GM12801 (cell line): ENCODE data around the gene PRDM16.

Experiments
- TF ChIP-seq, protein P1 (sequence below): IDR thresholded peaks from one replicate; pipeline ENCODE4 v1.5.1; 2011; ENCODE audit warnings: control low read depth; ENCODE audit not compliant: insufficient read length; ENCODE audit errors: extremely low read depth

PRDM16 gene

DNA sequence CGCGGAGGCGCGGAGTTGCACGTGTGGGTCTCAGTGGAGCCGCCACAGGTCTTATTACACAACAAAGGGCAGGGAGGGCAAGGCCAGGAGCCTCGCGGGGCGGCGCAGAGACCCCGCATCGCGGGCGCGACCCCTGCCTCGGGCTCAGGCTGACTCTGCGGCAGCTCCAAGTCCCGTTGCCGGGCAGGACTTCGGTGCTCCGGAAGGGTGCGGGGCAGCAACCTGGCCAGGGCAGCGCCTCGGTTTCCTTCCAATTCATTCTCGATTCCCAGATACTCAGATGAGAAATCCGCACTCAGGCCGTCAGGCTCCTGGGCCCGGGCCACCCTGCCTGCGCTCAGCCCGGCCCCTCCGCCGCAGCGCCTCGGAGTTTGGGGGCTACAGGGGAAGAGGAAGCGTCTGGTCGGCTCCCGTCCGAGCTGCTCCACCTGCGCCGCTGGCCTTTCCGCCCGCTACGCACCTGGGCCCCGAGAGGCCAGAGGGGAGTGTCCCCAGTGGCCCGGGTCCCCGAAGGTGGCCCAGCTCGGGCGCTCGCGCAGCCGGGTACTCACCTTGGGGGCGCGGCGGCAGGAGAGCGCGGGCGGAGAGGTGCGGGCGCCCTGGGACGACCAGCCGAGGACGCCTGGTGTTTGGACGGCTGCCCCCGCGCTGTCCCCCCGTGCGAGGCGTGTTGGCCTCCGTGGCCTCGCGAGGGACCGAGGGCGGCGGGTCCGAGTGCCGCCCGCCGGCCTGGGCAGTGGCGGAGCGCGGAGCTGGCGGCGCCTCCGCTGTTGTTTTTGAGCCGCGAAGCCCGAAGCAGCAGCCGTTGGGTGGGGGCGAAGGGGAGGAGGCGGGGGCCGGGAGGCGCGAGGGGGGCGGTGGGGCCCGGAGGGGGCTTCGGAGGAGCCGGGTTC is 1.1 kb upstream of the PRDM16 start:
- TF ChIP-seq, protein P1, sequence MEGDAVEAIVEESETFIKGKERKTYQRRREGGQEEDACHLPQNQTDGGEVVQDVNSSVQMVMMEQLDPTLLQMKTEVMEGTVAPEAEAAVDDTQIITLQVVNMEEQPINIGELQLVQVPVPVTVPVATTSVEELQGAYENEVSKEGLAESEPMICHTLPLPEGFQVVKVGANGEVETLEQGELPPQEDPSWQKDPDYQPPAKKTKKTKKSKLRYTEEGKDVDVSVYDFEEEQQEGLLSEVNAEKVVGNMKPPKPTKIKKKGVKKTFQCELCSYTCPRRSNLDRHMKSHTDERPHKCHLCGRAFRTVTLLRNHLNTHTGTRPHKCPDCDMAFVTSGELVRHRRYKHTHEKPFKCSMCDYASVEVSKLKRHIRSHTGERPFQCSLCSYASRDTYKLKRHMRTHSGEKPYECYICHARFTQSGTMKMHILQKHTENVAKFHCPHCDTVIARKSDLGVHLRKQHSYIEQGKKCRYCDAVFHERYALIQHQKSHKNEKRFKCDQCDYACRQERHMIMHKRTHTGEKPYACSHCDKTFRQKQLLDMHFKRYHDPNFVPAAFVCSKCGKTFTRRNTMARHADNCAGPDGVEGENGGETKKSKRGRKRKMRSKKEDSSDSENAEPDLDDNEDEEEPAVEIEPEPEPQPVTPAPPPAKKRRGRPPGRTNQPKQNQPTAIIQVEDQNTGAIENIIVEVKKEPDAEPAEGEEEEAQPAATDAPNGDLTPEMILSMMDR = no peak

DNA sequence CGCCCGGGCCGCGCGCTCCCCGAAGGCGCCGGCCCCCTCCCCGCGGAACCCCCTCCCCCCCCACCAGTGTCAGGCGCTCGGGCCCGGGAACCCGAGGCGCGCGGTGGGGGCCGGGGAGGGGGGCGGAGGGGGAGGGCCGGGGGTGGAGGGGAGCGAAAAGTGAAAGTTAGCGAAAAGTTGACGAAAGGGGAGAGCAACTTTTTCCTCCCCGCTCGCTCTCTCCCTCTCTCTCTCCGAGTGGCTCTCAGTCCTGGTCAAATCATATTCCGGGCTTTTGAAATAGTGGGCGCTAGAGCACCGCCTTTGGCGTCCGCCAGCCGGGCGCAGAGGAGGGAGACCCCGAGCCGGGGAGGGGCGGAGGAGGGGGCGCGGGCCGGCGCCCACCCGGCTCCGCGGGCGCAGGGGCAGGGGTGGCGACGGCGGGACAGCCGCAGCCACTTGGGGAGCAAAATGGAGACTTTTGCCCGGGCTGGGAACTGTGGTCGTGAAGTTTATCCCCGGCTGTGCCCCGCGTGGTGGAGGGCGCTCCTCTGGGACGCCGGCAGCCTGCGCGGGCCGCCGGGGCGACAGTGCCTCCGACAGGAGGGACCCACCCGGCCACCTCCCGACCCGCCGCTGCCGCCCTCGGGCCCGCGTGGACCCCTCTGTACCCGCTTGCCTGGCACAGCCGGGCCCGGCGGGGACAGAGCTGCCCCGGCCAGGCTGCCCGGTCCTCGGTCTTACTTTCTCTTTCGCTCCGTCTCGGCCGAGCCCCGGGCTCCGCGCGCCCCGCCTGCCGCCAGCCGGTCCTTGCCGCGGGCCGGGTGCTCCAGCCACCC is 697 bp downstream of the PRDM16 start:
- TF ChIP-seq, protein P1 = no peak

DNA sequence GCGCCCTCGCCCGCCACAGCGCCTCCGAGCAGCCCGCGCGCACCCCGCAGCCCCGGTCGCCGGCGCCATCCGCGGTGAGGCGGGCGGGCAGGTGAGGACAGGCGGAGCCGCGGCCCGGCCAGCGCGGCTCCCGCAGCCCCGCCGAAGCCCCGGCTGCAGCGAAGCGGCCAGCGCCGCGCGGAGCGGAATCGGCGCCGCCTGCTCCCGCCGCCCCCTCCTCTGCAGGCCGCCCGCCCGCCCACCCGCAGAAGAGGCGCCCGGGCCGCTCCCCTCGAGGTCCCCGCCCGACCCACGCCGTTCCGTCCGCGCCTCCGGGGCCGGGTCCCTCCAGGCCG is 1.3 kb downstream of the PRDM16 start:
- TF ChIP-seq, protein P1 = no peak

GRCh38 chr1:3070644-3071564 is 1.9 kb downstream of the PRDM16 start:
- TF ChIP-seq, protein P1 = no peak

DNA sequence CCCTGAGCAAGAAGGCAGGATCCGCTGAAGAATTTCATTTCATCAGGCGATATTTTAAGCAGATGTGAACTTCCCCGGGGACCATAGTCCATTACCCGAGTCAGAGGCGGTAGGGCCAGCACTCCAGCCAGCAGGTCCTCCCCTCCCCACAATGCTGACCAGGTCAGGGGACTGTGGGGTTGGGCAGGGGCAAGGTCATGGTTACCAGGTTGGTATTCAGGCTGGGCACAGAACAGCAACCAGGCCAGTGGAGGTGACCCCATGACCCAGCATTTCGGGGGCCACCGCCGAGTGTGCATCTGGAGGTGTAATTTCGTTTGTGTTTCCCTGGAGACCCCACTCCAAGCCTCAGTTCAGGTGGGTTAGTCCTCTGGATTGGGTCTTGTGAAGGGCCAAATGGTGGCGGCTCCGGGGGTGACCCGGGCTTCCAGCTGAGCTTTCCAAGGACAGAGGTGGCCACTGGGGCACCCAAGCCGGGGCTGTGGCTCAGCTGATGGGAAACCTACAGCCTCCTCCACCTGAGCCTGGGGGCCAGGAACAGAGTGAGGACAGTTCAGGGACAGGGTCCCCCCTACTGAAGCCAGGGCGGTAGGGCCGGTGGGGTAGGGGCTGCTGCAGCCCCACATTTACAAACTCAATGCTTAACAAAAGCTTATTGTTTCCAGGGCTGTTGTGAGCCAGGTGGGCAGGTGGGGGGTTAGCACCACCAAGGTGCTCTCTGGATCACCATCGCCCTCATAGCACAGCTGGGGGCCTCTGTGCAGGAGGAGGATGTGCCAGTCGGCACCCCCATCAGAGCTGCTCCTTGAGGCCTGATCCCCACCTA is 2.8 kb downstream of the PRDM16 start:
- TF ChIP-seq, protein P1 = no peak

DNA sequence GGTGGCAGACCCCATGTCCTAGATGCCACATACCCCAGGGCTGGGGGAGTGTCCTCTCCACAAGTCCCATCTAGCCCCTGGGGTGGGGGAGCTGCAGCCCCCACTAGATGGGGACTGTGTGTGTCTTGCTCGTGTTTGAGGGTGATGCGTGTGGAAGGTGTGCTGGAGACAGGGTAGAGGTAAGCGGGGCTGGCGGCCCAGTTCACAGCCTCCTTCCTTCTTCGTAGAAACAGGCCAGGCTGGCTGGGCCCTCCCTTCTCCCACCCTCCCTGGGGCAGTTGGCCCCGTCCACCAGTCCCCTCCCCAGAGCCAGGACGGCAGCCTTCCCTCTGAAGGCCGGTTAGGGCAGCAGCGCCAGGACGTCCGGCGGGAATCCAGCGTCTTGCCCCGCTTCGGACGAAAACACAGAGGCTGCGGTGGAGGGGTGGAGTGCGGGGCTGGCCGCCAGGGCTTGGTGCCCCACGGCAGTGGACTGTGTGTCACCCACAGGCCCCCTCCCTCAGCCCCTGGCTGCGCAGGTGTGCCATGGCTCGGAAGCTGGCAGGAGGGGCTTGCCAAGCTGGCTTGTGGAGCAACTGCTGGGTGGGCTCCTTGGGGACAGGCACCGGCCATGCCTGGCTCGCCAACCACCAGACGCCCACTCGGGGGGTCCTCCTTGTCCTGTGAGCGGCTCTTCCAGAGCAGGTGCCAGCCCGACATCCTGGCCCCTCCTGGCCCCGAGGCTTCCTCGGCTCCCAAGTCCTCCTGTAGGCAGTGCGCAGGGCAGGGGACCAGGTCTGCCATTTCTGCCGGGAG is 3.6 kb downstream of the PRDM16 start:
- TF ChIP-seq, protein P1 = no peak
